Ovary (tissue), 3 donors: ENCODE data around the gene AKAP12.

Source experiments
- EP300 ChIP-seq: sonication (generic); formaldehyde crosslinking; IDR thresholded peaks from one replicate; pipeline ENCODE4 v1.6.1; 2017; ENCODE audit warnings: antibody characterized with exemption
- POLR2A ChIP-seq: fragments of 450-650 bp; IDR thresholded peaks from one replicate; pipeline ENCODE4 v1.6.1; 2017; ENCODE audit warnings: antibody characterized with exemption, mild to moderate bottlenecking, moderate library complexity
- TF ChIP-seq, protein P1 (sequence below), 3 donors: fragments of 450-650 bp in 2 of 3; fragments of 200-600 bp in 1 of 3; IDR thresholded peaks; one replicate each; pipeline versions ENCODE4 v1.5.1 to v1.8.0; 2016 to 2022; ENCODE audit warnings: antibody characterized with exemption in 3 of 3, mild to moderate bottlenecking in 1 of 3
- donor health status: DM: no; HTN: no; CAD: no.

DNA sequence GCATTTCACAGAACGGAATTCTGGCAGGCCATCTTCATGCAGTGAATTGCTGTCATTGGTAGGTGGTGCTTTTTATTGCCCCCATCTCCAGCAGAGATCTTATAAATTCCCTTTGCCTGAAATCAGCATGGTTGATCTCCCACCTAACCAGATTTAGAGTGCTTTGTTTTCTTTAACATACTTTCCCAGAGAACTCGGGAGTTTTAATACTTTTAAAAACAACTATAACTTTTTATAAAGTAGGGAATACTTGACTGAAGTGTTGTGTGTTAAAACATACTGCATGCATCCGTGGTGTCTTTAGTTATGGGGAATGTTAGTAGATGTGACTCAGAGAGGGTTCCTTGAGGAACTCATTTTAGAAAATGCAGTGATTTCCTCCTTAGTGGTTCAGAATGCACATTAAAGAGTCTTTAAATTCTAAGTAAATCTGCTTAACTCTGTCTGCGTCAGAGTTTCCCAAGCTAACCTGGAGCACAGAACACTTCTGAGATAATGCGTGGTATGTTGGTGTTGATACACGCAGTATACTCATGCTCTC, 54.9 kb downstream of the AKAP12 start:
- TF ChIP-seq, protein P1, sequence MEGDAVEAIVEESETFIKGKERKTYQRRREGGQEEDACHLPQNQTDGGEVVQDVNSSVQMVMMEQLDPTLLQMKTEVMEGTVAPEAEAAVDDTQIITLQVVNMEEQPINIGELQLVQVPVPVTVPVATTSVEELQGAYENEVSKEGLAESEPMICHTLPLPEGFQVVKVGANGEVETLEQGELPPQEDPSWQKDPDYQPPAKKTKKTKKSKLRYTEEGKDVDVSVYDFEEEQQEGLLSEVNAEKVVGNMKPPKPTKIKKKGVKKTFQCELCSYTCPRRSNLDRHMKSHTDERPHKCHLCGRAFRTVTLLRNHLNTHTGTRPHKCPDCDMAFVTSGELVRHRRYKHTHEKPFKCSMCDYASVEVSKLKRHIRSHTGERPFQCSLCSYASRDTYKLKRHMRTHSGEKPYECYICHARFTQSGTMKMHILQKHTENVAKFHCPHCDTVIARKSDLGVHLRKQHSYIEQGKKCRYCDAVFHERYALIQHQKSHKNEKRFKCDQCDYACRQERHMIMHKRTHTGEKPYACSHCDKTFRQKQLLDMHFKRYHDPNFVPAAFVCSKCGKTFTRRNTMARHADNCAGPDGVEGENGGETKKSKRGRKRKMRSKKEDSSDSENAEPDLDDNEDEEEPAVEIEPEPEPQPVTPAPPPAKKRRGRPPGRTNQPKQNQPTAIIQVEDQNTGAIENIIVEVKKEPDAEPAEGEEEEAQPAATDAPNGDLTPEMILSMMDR (IDR thresholded peaks at IDR 0.05), result no peak
- TF ChIP-seq POLR2A, result no peak
- TF ChIP-seq EP300, result no peak
